ENCODE data around the gene ABHD10.
A peak's percentile ranks its signal among the peaks of the same experiment; 100 is the strongest.

Gene ABHD10

GRCh38 chr3:111967068-111967467 is 11.8 kb upstream of the ABHD10 start:
- DNase-seq: no peak

GRCh38 chr3:111967651-111968274 is 11.1 kb upstream of the ABHD10 start:
- DNase-seq: peak; percentile 88

GRCh38 chr3:111968319-111969054 is 10.3 kb upstream of the ABHD10 start:
- DNase-seq: peak; percentile 71

- no peak for DNase-seq
Measured at GRCh38 chr3:111970376-111970775, 8.4 kb upstream of the ABHD10 start.

GRCh38 chr3:111971533-111972130 is 7.2 kb upstream of the ABHD10 start:
- no peak for DNase-seq

GRCh38 chr3:111972891-111973290 is 5.9 kb upstream of the ABHD10 start:
- DNase-seq: no peak

GRCh38 chr3:111975131-111975530 is 3.7 kb upstream of the ABHD10 start:
- DNase-seq: no peak

GRCh38 chr3:111976254-111976653 is 2.6 kb upstream of the ABHD10 start:
- no peak for DNase-seq

GRCh38 chr3:111979434-111980038 is 710 bp downstream of the ABHD10 start:
- DNase-seq: no peak

GRCh38 chr3:111980716-111981456 is 2.1 kb downstream of the ABHD10 start:
- no peak for DNase-seq

- DNase-seq: no peak
Measured at GRCh38 chr3:111981457-111981763, 2.6 kb downstream of the ABHD10 start.

- no peak for DNase-seq
Measured at GRCh38 chr3:111984636-111985298, 5.9 kb downstream of the ABHD10 start.

- no peak for DNase-seq
Measured at GRCh38 chr3:111986800-111987199, 8.0 kb downstream of the ABHD10 start.

GRCh38 chr3:111989061-111989678 is 10.3 kb downstream of the ABHD10 start:
- peak; percentile 71 for DNase-seq

- no peak for DNase-seq
Measured at GRCh38 chr3:111993038-111993437, 14.2 kb downstream of the ABHD10 start.

GRCh38 chr3:111998636-111999483 is 20.0 kb downstream of the ABHD10 start, which contains the start of gene TAGLN3:
Gene TAGLN3, plus strand, starts transcription at chr3:111998922. Its CDS starts 501 bp downstream, at chr3:111999423.
- peak; percentile 71 for DNase-seq

GRCh38 chr3:111999484-112000324 is 20.9 kb downstream of the ABHD10 start:
- DNase-seq: peak; percentile 38

GRCh38 chr3:112000367-112000771 is 21.5 kb downstream of the ABHD10 start:
- no peak for DNase-seq

- no peak for DNase-seq
Measured at GRCh38 chr3:112000966-112001365, 22.1 kb downstream of the ABHD10 start.

GRCh38 chr3:112001526-112001925 is 22.7 kb downstream of the ABHD10 start:
- no peak for DNase-seq
